Measurements from ENCODE around the gene DHDH.

The DHDH gene

DNA sequence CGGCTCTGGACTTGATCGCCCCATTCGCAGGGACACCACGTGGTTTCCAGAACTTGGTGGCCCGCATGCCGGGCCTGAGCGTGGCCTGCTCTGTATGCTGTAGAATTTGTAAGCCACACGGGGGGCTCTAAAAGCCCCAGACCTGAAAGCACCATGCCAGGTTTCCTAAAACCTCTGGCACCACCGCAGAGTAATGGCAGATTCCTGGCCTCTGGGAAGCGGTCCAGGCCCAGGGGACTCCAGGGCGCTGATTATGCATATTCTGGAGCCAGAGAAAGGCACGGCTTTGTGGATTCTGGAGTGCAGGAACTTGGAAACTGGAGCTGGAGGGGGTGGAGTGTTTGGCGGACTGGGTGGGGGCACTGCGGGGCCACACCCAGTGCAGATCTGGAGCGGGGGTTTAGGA lies 35.3 kb downstream of the DHDH start:
- DNase-seq: no peak

DNA sequence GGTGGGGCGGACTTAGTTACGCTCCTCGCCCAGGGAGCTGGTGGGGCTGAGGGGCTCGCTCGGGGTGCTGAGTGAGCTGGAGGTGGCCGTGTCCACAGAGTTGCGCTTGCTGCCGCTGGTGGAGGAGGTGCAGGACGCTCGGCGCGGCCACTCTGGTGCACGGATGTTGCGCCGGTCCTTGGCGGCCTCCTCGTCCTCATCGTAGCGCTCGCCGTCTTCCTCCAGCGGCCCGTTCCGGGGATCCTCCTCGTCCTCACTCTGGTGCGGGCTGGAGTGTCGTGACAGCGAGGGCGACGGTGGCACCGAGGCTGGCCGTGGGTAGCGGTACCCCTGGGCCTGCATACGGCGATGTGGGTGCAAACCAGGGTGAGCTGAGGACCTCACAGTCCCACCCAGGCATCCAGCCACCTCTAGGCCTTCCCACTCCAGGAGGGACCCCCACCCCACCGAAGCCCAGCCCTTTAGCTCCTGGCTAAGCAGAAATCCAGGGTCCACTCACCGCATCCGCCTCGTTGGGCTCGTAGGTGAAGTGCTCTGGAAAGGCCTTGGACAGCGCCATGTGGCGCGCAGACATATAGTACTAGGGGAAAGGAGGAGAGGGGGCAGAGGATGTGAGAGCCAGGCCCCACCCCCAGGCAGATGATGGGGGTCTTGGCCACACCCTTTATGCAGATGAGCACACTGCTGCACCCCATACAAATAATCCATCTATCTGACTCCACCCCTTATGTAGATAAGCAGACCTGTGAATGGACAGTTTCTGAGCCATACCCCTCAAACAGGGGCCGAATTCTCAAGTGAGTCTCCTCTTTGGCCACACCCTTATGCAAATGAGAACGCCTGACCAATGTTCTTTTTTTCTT lies 36.0 kb downstream of the DHDH start:
- DNase-seq: no peak

- DNase-seq: no peak
Measured at GRCh38 chr19:48970139-48970766, 36.8 kb downstream of the DHDH start.

DNA sequence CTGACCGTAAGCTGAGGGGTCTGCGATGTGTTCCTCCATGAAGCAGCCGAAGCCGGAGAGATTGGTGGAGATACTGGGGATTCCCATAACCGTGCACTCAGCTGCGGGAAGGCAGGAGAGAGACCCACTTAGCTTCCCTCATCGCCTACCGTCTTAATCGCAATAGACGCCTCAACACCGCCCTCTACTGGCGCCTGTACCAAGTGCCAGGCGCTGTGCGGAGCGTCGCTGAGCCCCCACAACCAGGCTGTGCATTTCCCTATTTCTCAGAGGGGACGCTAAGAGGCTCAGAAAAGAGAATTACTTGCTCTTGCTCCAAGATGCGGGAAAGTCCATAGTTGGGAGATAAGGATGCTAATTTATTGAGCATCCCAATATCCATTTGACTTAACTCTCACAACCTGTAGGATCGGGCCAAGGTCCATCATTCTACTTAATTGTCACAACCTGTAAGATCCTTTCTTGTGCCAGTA lies 37.5 kb downstream of the DHDH start:
- DNase-seq: peak; percentile 48

DNA sequence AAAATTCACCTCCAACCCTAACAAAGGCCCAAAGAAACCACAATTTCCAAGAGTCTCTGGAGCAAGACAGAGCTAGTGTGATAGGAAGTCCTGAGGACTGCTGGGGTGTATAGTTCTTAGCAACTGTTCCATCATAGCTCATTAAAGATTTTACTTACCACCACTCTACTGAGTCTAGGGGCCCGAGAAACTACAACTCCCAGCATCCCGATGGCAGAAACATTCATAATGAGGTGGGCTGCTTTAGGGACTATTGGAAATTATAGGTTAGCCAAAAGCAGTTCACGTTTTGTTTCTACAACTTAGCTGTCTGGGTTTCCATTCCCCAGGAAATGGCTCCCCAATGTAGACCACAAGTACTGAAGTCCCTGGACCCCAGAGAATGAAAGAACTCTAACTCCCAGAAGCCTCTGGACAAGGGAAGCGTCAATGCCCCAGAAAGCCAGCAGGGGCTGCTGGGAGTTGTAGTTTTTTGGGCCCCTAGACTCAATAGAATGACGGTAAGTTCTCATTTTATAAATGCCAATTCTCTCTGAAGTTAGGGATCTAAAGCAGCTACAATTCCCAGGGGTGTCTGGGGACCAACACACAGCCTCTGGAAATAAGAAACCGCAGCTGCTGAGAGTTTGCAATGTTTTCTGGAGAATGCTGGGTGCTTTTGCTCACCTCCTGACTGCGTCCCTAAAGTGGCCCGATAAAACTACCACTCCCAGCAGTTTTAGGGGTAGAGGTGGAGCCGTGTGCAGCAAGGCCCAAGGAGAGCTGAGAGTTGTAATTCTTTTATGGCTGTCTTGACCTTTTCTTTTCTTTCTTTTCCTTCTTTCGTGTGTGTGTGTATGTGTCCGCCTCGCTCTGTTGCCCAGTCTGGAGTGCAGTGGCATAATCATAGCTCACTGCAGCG lies 42.7 kb downstream of the DHDH start:
- no peak for DNase-seq

DNA sequence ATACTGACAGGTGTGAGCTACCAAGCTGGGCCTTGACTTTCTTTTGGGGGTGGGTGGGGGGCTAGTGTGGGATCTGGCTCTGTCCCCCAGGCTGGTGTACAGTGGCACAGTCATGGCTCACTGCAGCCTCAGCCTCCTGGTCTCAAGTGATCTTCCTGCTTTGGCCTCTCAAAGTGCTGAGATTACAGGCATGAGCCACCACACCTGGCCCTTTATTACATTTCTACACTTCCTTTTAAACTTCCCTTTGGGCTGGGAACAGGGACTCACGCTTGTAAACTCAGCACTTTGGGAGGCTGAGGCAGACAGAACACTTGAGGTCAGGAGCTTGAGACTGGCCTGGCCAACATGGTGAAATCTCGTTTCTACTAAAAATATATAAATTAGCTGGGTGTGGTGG lies 43.6 kb downstream of the DHDH start:
- DNase-seq: no peak

DNA sequence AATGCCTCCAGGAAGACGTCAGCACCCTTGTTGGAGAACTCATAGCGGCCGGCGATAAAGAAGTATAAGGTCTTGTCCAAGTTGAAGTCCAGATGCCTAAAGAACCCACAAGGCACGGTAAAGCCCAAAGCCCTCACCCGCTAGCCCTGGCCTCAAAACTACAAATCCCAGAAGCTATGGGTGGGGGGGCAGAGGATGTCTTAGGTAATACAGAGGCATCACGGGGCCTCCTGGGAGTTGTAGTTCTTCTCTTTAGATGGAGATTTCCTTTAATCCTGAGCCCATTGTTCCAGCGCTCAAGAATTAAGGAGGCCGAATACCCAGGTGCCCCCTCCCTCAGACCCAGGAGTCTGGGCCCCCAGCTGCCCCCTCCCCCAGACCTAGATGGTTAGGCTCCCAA lies 48.8 kb downstream of the DHDH start:
- no peak for DNase-seq

DNA sequence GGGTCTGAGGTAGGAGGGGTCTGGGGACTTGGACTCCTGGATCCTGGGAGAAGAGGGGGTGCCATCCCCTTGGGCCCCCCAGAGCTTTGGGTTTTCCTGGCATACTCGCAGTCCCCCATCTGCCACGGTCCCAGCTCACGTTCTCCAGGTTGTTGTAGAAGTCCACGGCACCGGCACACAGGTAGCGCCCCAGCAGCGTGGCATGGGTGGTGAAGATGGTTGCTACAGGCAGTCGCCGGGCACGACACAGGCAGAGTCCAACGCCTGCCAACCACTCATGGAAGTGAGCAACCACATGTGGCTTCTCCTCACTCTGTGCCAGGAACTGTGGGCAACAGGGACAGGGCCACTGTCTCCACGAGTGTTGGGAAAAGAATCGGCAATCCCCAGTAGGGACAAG lies 52.2 kb downstream of the DHDH start:
- DNase-seq: no peak

DNA sequence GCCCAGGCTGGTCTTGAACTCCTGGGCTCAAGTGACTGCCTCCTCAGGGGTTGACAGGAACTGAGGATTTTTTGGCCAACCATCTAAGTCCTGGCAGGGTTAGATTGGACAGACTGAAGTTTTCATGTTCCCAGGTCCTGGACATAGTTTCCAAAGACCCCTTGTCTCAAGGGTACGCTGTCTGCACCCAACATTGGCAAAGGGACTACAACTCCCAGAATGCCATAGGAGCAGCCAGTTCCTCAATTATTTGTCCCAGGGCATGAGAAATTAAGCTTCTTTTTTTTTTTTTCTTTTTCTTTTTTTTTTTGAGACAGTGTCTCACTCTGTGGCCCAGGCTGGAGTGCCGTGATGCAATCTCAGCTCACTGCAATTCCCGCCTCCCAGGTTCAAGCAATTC lies 52.7 kb downstream of the DHDH start:
- no peak for DNase-seq

- DNase-seq: no peak
Measured at GRCh38 chr19:48987323-48987722, 53.8 kb downstream of the DHDH start.

DNA sequence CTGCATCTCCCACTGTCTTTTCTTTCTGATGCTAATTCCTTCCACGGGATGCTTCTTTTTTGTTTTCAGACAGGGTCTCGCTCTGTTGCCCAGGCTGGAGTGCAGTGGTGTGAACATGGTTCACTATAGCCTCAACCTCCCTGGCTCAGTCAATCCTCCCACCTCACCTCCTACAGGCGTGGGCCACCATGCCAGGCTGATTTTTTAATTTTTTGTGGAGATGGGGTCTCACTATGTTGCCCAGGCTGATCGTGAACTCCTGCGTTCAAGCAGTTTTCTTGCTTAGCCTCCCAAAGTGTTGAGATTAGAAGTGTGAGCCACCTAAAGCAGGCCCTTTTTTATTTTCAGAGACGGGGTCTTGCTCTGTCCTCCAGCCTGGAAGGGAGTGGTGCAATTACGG lies 54.8 kb downstream of the DHDH start:
- no peak for DNase-seq

- no peak for DNase-seq
Measured at GRCh38 chr19:48988860-48989259, 55.4 kb downstream of the DHDH start.

- no peak for DNase-seq
Measured at GRCh38 chr19:48989701-48990291, 56.3 kb downstream of the DHDH start.

GRCh38 chr19:48990400-48990799 lies 56.9 kb downstream of the DHDH start:
- DNase-seq: no peak

DNA sequence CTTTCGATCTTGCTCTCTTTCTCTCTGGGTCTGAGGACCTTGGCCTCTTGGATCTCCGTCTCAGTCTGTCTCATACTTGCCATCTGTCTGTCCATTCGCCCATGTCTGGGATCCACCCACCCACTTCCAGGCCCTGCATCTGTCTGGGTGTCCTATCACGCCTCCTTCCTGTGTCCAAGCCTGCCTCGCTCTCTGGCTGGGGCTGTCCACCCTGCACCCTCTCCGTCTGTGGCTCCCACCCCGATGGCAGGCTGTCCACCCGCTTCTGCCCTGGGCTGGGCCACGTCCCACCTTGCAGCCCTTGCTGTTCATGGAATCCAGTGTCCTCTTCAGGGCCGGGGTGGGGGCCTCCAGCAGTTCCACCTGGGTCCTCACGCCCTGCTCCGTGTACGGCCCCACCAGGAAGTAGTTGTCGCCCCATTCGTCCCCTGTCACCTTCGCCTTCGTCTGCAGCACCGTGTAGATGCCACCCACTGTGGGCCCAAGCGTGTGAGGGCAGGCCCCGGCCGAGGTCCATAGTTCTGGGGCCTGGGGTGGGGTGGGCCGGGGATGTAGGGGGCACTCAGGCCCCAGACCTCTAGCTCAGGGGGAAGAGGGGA lies 57.6 kb downstream of the DHDH start:
- no peak for DNase-seq

- peak; percentile 53 for DNase-seq
Measured at GRCh38 chr19:48991873-48992580, 58.5 kb downstream of the DHDH start.

- DNase-seq: no peak
Measured at GRCh38 chr19:48992581-48993174, 59.2 kb downstream of the DHDH start.

DNA sequence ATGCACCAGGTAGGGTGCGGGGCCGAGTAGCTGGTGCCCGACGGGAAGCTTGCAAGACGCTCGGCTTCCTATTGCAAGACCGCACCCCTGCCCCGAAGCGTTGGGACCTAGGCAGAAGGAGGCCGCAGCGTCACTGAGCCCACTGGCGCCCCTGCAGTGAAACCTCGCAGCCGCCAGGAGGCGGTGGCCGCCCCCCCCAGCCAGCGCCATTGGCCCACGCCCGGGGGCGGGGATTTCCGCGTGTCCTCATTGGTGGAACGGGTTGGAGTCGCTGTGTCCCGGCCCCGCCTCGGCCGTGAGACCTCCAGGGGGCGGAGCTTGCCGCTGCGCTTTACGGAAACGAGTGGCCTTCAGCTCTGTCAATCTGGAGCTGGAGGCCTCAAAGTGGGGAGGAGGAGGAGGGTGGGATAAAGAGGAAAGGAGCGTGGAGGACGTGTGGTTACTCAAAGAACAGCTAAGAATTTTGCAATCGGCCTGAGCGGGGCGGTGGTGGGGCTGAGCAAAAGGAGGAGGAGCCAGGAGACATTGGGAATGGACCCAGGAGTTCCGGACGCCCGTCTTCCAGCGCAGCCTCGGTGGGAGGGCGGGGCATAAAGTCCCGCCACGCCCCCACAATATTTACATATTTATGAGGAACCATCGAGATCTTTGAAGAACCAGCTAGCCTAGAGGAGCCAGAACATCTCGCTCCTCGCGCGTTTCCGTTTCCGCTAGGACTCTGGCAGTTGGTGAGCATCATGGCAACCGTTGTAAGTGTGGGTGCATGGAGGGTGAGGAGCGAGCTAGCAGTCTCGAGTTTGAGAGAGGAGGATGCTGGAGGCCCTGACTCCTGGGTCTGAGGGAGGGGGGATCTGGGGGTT lies 59.9 kb downstream of the DHDH start, which contains the start of the genes GYS1 and RUVBL2:
Gene GYS1 (minus strand): TSS at position 135 of the 860 bp plus-strand sequence. CDS start 197 bp downstream, outside the sequence.
Gene RUVBL2 (plus strand): TSS at position 713 of the 860 bp plus-strand sequence. CDS start 25 bp downstream, at position 738.
- DNase-seq: peak; percentile 100

DNA sequence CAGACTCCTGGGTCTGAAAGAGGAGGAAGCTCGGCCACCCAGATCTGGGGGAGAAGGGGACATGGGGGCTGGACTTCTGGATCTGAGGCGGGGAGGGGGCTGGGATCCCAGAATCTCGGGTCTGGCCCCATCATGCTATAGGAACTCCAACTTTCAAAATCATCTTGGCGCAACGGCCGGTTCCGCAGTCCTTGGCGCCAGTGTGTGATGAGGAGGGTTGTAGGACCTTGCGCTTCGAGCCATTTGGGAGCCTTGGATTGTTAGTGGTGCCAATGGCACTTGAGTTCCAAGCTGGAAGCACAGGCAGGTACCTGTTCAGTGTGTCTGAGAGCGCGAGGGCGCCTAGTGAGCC lies 60.5 kb downstream of the DHDH start:
- DNase-seq: no peak
